NB4 (cell line): ENCODE results near the gene CDV3.

ENCODE experiments used
- DNase-seq: peaks from one replicate; pipeline ENCODE4 v3.0.0; 2010; ENCODE audit warnings: low read depth
- H3K4me3 ChIP-seq: one replicate; pipeline ENCODE4 v1.5.1; 2011; ENCODE audit warnings: mild to moderate bottlenecking, low read depth, low read length, moderate library complexity
- MYC ChIP-seq: IDR thresholded peaks from 2 replicates; pipeline ENCODE4 v1.6.1; 2011; ENCODE audit warnings: low read depth, low read length
- POLR2A ChIP-seq: IDR thresholded peaks from 2 replicates; pipeline ENCODE4 v1.6.1; 2011; ENCODE audit warnings: mild to moderate bottlenecking; ENCODE audit not compliant: insufficient read length; ENCODE audit errors: extremely low read depth
- TF ChIP-seq, protein P1 (sequence below): IDR thresholded peaks from 2 replicates; pipeline ENCODE4 v1.6.1; 2011; ENCODE audit warnings: low read depth, low read length
- TF ChIP-seq, protein P2 (sequence below): IDR thresholded peaks from one replicate; pipeline ENCODE4 v1.5.1; 2012; ENCODE audit warnings: low read depth, low read length

CDV3 gene

DNA sequence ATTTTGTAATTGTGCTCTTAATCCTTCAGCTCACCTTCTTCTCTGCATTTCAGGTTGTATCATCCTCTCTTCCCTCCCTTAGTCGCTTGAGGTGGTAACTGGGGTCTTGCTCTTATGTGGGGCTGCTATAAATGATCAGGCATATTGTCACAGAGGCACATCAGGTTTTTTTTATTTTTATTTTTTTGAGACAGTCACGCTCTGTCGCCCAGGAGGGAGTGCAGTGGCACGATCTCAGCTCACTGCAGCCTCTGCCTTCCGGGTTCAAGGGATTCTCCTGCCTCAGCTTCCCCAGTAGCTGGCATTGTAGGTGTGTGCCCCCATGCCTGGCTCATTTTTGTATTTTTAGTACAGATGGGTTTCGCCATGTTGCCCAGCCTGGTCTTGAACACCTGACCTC, 9.9 kb downstream of the CDV3 start:
- TF ChIP-seq POLR2A (no peak), MYC (no peak)
- TF ChIP-seq, protein P1, sequence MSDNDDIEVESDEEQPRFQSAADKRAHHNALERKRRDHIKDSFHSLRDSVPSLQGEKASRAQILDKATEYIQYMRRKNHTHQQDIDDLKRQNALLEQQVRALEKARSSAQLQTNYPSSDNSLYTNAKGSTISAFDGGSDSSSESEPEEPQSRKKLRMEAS = no peak
- TF ChIP-seq, protein P2, sequence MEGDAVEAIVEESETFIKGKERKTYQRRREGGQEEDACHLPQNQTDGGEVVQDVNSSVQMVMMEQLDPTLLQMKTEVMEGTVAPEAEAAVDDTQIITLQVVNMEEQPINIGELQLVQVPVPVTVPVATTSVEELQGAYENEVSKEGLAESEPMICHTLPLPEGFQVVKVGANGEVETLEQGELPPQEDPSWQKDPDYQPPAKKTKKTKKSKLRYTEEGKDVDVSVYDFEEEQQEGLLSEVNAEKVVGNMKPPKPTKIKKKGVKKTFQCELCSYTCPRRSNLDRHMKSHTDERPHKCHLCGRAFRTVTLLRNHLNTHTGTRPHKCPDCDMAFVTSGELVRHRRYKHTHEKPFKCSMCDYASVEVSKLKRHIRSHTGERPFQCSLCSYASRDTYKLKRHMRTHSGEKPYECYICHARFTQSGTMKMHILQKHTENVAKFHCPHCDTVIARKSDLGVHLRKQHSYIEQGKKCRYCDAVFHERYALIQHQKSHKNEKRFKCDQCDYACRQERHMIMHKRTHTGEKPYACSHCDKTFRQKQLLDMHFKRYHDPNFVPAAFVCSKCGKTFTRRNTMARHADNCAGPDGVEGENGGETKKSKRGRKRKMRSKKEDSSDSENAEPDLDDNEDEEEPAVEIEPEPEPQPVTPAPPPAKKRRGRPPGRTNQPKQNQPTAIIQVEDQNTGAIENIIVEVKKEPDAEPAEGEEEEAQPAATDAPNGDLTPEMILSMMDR = no peak
- H3K4me3 ChIP-seq = no peak overlapping the region
- no peak for DNase-seq

DNA sequence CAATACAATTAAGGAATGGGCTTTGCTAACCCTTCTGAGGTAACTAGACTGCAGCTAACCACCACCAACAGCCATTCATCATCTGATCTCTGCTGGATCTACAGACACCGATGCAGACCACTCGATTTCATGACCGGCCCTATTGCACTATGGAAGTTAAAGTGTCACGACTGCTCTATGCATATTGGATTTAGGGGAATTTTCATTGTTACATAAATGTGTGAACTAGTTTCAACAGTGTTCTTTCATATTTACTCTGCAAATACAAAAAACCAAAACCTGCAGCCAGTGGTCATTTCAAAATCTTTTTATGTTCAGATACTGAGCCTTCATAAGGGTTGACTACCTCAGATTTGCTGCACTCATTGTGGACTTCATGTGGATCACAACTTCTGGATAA, 14.5 kb downstream of the CDV3 start:
- H3K4me3 ChIP-seq = no peak overlapping the region
- DNase-seq = no peak
- TF ChIP-seq, protein P2 = no peak
- TF ChIP-seq POLR2A (no peak), MYC (no peak)
- TF ChIP-seq, protein P1 = no peak

DNA sequence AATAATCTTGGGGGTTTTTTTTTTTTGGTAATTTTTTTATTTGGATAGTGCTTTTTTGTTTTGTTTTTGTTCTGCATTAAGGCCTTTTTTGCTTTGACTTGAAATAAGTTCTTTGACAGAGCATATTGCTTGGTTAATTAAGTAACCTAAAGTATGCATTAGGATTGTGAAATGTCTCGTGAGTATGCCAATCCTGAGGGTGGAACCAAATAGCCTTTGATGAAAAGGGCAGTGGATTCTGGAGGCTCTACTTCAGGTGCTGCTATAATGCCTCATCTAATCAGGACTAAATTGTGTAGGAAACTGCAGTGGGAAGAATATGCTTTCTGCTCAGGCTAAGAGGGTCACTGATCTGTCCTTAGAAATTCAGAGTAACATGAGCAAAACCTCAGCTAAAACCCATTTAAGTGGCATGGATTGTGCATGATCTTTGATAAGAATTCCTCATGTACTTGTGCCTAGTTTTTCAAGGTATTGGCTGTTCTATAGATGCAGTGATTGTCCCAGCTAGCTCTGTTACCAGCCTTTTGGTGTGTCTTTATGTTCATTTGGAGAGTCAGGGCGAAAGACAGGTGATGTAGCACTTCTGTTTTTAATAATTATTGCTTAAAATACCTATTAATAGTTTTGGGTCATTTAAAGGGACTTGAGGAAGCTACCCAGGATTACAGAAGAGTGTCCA, 15.4 kb downstream of the CDV3 start:
- no peak overlapping the region for H3K4me3 ChIP-seq
- DNase-seq = no peak
- TF ChIP-seq MYC (no peak), POLR2A (no peak)
- TF ChIP-seq, protein P2 = no peak
- TF ChIP-seq, protein P1 = no peak

DNA sequence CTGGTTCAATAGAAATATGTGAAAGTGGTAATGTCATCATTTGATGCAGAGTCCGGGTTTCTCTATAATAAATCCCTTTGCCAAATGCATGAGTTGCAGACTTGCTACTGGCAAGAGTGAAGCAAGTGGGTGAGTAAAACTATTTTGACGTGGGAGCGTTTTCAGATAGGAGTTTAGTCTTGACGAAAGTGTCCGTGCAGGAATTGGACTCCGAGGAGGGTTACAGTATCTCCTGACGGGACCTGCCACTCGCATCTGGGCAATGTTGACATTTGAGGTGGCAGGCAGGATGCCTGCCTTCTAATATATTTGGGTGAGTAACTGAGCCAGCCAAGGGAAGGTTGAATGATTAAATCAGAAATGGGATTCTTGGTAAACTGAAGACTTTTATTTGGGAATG, 16.0 kb downstream of the CDV3 start:
- DNase-seq = no peak
- TF ChIP-seq POLR2A = no peak
- TF ChIP-seq, protein P1 = no peak
- TF ChIP-seq, protein P2 = no peak
- no peak for TF ChIP-seq MYC
- no peak overlapping the region for H3K4me3 ChIP-seq

DNA sequence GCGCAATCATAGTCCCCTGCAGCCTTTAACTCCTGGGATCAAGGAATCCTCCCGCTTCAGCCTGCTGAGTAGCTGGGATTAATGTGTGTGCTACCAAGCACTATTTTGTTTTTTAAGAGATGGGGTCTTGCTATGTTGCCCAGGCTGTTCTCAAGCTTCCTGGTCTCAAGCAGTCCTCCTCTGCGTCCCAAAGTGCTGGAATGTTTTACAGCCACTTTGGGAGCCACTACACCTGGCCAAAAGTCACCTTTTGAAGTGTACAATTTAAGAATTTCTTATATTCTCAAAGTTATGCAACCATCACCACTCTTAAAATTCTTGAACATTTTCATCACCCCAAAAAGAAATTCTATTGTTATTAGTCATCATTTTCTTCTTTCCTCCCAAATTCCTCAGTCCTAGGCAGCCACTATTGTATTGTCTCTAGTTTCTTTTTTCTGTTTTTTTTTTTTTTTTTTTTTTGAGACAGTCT, 17.8 kb downstream of the CDV3 start:
- no peak overlapping the region for H3K4me3 ChIP-seq
- DNase-seq = no peak
- TF ChIP-seq, protein P1 = no peak
- no peak for TF ChIP-seq POLR2A
- TF ChIP-seq, protein P2 = no peak
- no peak for TF ChIP-seq MYC

DNA sequence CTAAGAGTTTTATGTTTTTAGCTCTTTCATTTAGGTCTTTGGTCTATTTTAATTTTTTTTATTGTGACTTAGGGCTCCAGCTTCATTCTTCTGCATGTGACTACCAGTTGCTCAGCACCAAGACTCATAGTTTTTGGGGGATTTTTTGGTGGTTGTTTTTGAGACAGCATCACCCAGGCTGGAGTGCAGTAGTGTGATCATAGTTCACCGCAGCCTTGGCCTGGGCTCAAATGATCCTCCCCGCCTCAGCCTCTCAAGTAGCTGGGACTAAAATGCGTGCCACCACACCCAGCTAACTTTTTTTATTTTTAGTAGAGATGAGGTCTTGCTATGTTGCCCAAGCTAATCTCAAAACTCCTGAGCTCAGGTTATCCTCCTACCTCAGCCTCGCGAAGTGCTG, 19.4 kb downstream of the CDV3 start:
- no peak overlapping the region for H3K4me3 ChIP-seq
- TF ChIP-seq, protein P2 = no peak
- TF ChIP-seq MYC = no peak
- DNase-seq = no peak
